Calu3 (cell line): ENCODE results near the gene KCNJ5. TPM values are rescaled to one million over a fixed set of nuclear protein-coding genes. Genes with fewer than 3 reads are reported as not detected.

Experiments used
- BruUV-seq: library from RNA; stranded (reverse); fragments of 400-500 nt; replicated peaks from 2 replicates; lab custom pipeline; 2021; lab: Mats Ljungman, UMichigan
- CTCF ChIA-PET: fragments of 300-600 bp; sonication (Branson Sonifier 250); formaldehyde crosslinking; loops from one replicate; lab custom pipeline; 2022; ENCODE audit warnings: antibody characterized with exemption; lab: Charles Lee
- DNase-seq: peaks from one replicate; pipeline ENCODE4 v3.0.0; 2022
- H3K27ac Mint-ChIP-seq: one replicate; pipeline ENCODE4 v1.8.0; 2022; ENCODE audit warnings: mixed read lengths; ENCODE audit not compliant: unreplicated experiment
- H3K27me3 Mint-ChIP-seq: one replicate; pipeline ENCODE4 v1.8.0; 2022; ENCODE audit warnings: mixed read lengths; ENCODE audit not compliant: unreplicated experiment
- H3K36me3 Mint-ChIP-seq: one replicate; pipeline ENCODE4 v1.8.0; 2022; ENCODE audit warnings: mild to moderate bottlenecking, moderate library complexity, mixed read lengths; ENCODE audit not compliant: insufficient read depth, unreplicated experiment
- H3K4me1 Mint-ChIP-seq: one replicate; pipeline ENCODE4 v1.8.0; 2022; ENCODE audit warnings: mild to moderate bottlenecking, low read depth, mixed read lengths; ENCODE audit not compliant: unreplicated experiment
- H3K4me3 Mint-ChIP-seq: one replicate; pipeline ENCODE4 v1.8.0; 2022; ENCODE audit warnings: mild to moderate bottlenecking, low read depth, moderate library complexity, mixed read lengths; ENCODE audit not compliant: unreplicated experiment
- H3K9me3 Mint-ChIP-seq: one replicate; pipeline ENCODE4 v1.8.0; 2022; ENCODE audit warnings: low read depth, mixed read lengths; ENCODE audit not compliant: unreplicated experiment
- CTCF ChIP-seq: fragments of 200-600 bp; IDR thresholded peaks from one replicate; pipeline ENCODE4 v1.8.0; 2022; ENCODE audit warnings: antibody characterized with exemption; ENCODE audit not compliant: unreplicated experiment
- intact Hi-C: fragments of 100-400 bp; cut with micrococcal nuclease; formaldehyde crosslinking; loops from one replicate; pipeline ENCODE4 v1.10.0; 2022; ENCODE audit not compliant: unreplicated experiment
- total RNA-seq: library from RNA; stranded (reverse); gene quantifications from 2 replicates; pipeline ENCODE4 v1.2.3, GENCODE V29; 2022

The KCNJ5 gene
- total RNA-seq, 1 experiment from 2014 or later: not detected

GRCh38 chr11:128931066-128931465 is 39.9 kb downstream of the KCNJ5 start:
- BruUV-seq: no TSS peak
- H3K4me3 Mint-ChIP-seq: no peak overlapping the region
- peaks cover 47% of the 10 kb centered on the region for H3K27me3 Mint-ChIP-seq
- H3K9me3 Mint-ChIP-seq: no peaks in the 10 kb centered on the region
- peaks cover 20% of the 10 kb centered on the region for H3K4me1 Mint-ChIP-seq
- no peaks in the 10 kb centered on the region for H3K36me3 Mint-ChIP-seq
- no peak for DNase-seq
- TF ChIP-seq CTCF: no peak
- CTCF ChIA-PET: no interaction called here
- intact Hi-C loops: no loop called here
- no peak overlapping the region for H3K27ac Mint-ChIP-seq

DNA sequence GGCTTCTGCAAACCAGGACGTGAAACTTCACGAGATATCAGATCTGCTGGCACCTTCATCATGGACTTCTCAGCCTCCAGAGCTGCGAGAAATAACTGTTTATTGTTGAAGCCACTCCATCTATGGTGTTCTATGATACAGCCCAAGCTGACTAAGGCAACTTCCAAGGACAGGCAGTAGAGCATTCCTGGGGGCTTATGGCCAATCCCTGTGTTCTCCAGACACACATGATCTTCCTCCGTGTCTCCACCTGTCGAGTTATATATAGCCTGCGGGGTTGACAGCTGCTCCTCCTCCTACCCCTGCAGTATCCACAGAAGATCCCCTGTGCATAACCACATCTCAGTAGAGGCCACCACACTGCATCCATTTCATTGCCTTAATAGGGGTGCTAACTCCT is 40.5 kb downstream of the KCNJ5 start:
- no peak overlapping the region for H3K27ac Mint-ChIP-seq
- no peak for TF ChIP-seq CTCF
- no peaks in the 10 kb centered on the region for H3K36me3 Mint-ChIP-seq
- no peaks in the 10 kb centered on the region for H3K9me3 Mint-ChIP-seq
- DNase-seq: no peak
- no peak overlapping the region for H3K4me3 Mint-ChIP-seq
- intact Hi-C loops: no loop called here
- peaks cover 47% of the 10 kb centered on the region for H3K27me3 Mint-ChIP-seq
- CTCF ChIA-PET: interaction anchor here (0.6 kb wide), 1 partner anchor 12 kb away, joined by 4 read pairs; no protein-coding TSS in a partner anchor
- no TSS peak for BruUV-seq
- peaks cover 20% of the 10 kb centered on the region for H3K4me1 Mint-ChIP-seq

DNA sequence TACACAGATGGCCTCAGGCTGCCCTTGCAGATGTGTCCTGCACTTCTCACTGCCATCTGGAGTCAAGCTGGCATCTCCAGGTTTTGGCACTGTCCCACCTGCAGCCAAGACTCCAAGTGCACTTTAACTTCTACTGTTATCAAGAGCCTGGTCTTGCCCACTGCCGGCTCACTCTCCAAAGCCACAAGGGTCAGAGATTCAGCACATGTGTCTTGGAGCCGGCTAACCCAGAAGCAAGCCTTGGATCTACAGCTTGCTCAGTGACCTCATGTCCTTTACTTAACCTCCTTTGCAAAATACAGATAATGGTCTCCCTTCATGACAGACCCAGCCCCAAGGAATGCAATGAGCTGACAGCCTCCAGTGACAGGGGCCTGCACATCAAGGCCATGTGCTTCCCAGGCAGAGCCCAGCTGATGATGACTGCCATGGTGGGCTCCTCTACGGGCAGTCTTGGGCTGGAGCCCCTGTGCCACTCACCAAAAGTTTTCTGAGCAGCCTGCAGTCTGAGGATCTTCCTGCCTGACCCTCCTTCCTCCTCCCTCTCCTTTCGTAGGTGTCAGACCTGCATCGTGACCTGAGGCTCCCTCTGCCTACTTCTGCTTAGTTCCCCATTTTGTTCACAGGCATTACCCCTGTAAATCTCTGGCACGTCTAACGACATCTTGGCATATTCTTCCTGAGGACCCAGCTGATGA is 42.5 kb downstream of the KCNJ5 start:
- H3K27ac Mint-ChIP-seq: no peak overlapping the region
- TF ChIP-seq CTCF: no peak
- H3K27me3 Mint-ChIP-seq: peaks cover 36% of the 10 kb centered on the region
- no peaks in the 10 kb centered on the region for H3K36me3 Mint-ChIP-seq
- CTCF ChIA-PET: no interaction called here
- intact Hi-C loops: no loop called here
- DNase-seq: no peak
- no peaks in the 10 kb centered on the region for H3K9me3 Mint-ChIP-seq
- no peak overlapping the region for H3K4me3 Mint-ChIP-seq
- peaks cover 10% of the 10 kb centered on the region for H3K4me1 Mint-ChIP-seq
- no TSS peak for BruUV-seq

DNA sequence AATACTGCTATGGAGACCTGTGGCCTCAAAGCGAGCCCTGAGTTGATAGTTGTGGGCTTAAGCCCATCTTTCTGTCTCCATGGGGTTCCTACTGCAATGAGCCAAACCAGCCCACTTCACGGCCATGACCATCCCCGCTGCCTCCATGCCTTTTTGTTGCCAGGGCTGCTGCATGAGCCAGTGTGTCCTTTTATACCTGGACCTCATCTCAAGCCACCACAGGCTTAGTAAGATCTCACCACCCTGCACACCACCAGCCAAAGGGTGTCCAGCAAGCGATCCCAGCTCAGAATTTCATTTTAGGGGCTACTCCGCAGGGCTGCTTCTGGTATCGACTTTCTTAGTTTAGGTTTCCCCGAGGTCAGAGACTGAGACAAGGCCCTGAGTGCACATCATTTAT is 43.2 kb downstream of the KCNJ5 start:
- no peak overlapping the region for H3K27ac Mint-ChIP-seq
- intact Hi-C loops: no loop called here
- no peak overlapping the region for H3K4me3 Mint-ChIP-seq
- no peaks in the 10 kb centered on the region for H3K36me3 Mint-ChIP-seq
- BruUV-seq: no TSS peak
- no peaks in the 10 kb centered on the region for H3K9me3 Mint-ChIP-seq
- CTCF ChIA-PET: interaction anchor here (0.9 kb wide), 1 partner anchor 29 kb away, joined by 3 read pairs; no protein-coding TSS in a partner anchor
- no peak for DNase-seq
- peaks cover 33% of the 10 kb centered on the region for H3K27me3 Mint-ChIP-seq
- H3K4me1 Mint-ChIP-seq: peaks cover 6% of the 10 kb centered on the region
- no peak for TF ChIP-seq CTCF
